GM12872 (cell line): Measurements from ENCODE around the gene CDIPT.

Experiments used
- CTCF ChIP-seq: IDR thresholded peaks from 3 replicates; pipeline ENCODE4 v1.5.1; 2011; ENCODE audit warnings: low read depth, mild to moderate bottlenecking, low read length, moderate library complexity; ENCODE audit not compliant: insufficient read depth

CDIPT gene

GRCh38 chr16:29906520-29907244, 43.7 kb upstream of the CDIPT start:
- no peak for TF ChIP-seq CTCF

- TF ChIP-seq CTCF: no peak
Measured at GRCh38 chr16:29905668-29906067, 42.6 kb upstream of the CDIPT start.

- no peak for TF ChIP-seq CTCF
Measured at GRCh38 chr16:29904947-29905346, 41.9 kb upstream of the CDIPT start.

GRCh38 chr16:29903590-29903989, 40.6 kb upstream of the CDIPT start:
- no peak for TF ChIP-seq CTCF

GRCh38 chr16:29901607-29901945, 38.5 kb upstream of the CDIPT start:
- no peak for TF ChIP-seq CTCF

GRCh38 chr16:29900888-29901606, 38.0 kb upstream of the CDIPT start:
- TF ChIP-seq CTCF: no peak

- TF ChIP-seq CTCF: no peak
Measured at GRCh38 chr16:29900102-29900887, 37.3 kb upstream of the CDIPT start, which contains the start of gene ASPHD1. Gene ASPHD1 (plus strand): TSS chr16:29900488. CDS start chr16:29900972, 484 bp downstream.
